Astrocyte of the cerebellum (primary cell): ENCODE results near the gene SLTM.
"Not testable (repeated sequence)": the region's sequence is repeated elsewhere in the genome, so short reads cannot be mapped to it uniquely, and the experiment has no call there.

Experiments used
- DNase-seq: peaks from one replicate; pipeline ENCODE4 v3.0.0-alpha.2; 2011; ENCODE audit warnings: low read depth
- H3K4me3 ChIP-seq: 2 replicates; pipeline ENCODE4 v1.5.1; 2011; ENCODE audit warnings: mild to moderate bottlenecking, low read depth, low read length, moderate library complexity
- CTCF ChIP-seq: IDR thresholded peaks from 2 replicates; pipeline ENCODE4 v1.5.1; 2012; ENCODE audit warnings: low read length, low read depth, moderate library complexity, mild to moderate bottlenecking; ENCODE audit errors: missing control alignments
- in situ Hi-C: cut with HindIII; loops from 2 replicates; pipeline ENCODE4 v1.10.0; 2017; ENCODE audit warnings: low sequenced_read_pairs

SLTM gene

GRCh38 chr15:58900631-58901030 is 32.8 kb downstream of the SLTM start:
- in situ Hi-C loops, result no loop called here
- no peak for DNase-seq
- TF ChIP-seq CTCF, result no peak
- no peak overlapping the region for H3K4me3 ChIP-seq

GRCh38 chr15:58898150-58898680 is 35.3 kb downstream of the SLTM start:
- H3K4me3 ChIP-seq, result no peak overlapping the region
- no peak for TF ChIP-seq CTCF
- in situ Hi-C loops, result loop anchor here (25.0 kb wide), 1 partner anchor 636 kb away; no protein-coding TSS in a partner anchor

GRCh38 chr15:58889363-58889762 is 44.1 kb downstream of the SLTM start:
- DNase-seq, result no peak
- in situ Hi-C loops, result loop anchor here (25.0 kb wide), 1 partner anchor 627 kb away; no protein-coding TSS in a partner anchor
- no peak for TF ChIP-seq CTCF
- no peak overlapping the region for H3K4me3 ChIP-seq

More at GRCh38 chr15:58898150-58898680, 35.3 kb downstream of the SLTM start:
- no peak for DNase-seq

GRCh38 chr15:58886921-58887320 is 46.6 kb downstream of the SLTM start:
- H3K4me3 ChIP-seq, result no peak overlapping the region
- DNase-seq, result no peak
- TF ChIP-seq CTCF, result no peak
- in situ Hi-C loops, result loop anchor here (25.0 kb wide), 1 partner anchor 625 kb away; no protein-coding TSS in a partner anchor

- in situ Hi-C loops, result loop anchor here (25.0 kb wide), 1 partner anchor 622 kb away; no protein-coding TSS in a partner anchor
- H3K4me3 ChIP-seq, DNase-seq: not testable (repeated sequence)
Observed at GRCh38 chr15:58883926-58884325, 49.6 kb downstream of the SLTM start.

- no peak for DNase-seq
- in situ Hi-C loops, result loop anchor here (25.0 kb wide), 1 partner anchor 620 kb away; no protein-coding TSS in a partner anchor
- no peak for TF ChIP-seq CTCF
- H3K4me3 ChIP-seq, result no peak overlapping the region
Observed at GRCh38 chr15:58882243-58882642, 51.2 kb downstream of the SLTM start.

GRCh38 chr15:58880320-58880719 is 53.2 kb downstream of the SLTM start:
- no peak overlapping the region for H3K4me3 ChIP-seq
- DNase-seq, result no peak
- in situ Hi-C loops, result loop anchor here (25.0 kb wide), 1 partner anchor 618 kb away; no protein-coding TSS in a partner anchor
- no peak for TF ChIP-seq CTCF
